WTC11 (cell line): ENCODE measurements around the gene TRMT1L. TPM values are rescaled to one million over a fixed set of nuclear protein-coding genes. Genes with fewer than 3 reads are reported as not detected.

Experiments used
- ATAC-seq: fragments of 200-7000 bp; cut with Tn5 transposase; 2 replicates; pipeline ENCODE4 v1.10.0; 2021; ENCODE audit warnings: mild to moderate bottlenecking, moderate library complexity
- CTCF ChIA-PET: fragments of 300-600 bp; sonication (Branson Sonifier 250); formaldehyde crosslinking; loops from one replicate; lab custom pipeline; 2021; ENCODE audit warnings: antibody characterized with exemption; lab: Charles Lee
- POLR2A ChIA-PET: fragments of 350-600 bp; sonication (Branson Sonifier 250); formaldehyde crosslinking; loops from one replicate; lab custom pipeline; 2021; ENCODE audit warnings: antibody characterized with exemption; lab: Charles Lee
- DNase-seq: peaks from one replicate; pipeline ENCODE4 v3.0.0; 2021; ENCODE audit warnings: low spot score
- H3K27ac Mint-ChIP-seq: 2 replicates; pipeline ENCODE4 v1.8.0; 2021; ENCODE audit warnings: mixed read lengths
- H3K27me3 Mint-ChIP-seq: 2 replicates; pipeline ENCODE4 v1.8.0; 2021; ENCODE audit warnings: low read depth, mild to moderate bottlenecking, moderate library complexity, mixed read lengths
- H3K36me3 Mint-ChIP-seq: 2 replicates; pipeline ENCODE4 v1.8.0; 2021; ENCODE audit warnings: mixed read lengths
- H3K4me1 Mint-ChIP-seq: 2 replicates; pipeline ENCODE4 v1.8.0; 2022; ENCODE audit warnings: mixed read lengths
- H3K4me3 Mint-ChIP-seq: 2 replicates; pipeline ENCODE4 v1.8.0; 2021; ENCODE audit warnings: mild to moderate bottlenecking, moderate library complexity, mixed read lengths
- H3K9me3 Mint-ChIP-seq: 2 replicates; pipeline ENCODE4 v1.8.0; 2021; ENCODE audit warnings: mixed read lengths
- CDX4 ChIP-seq: fragments of 250-450 bp; sonication (Bioruptor Pico); IDR thresholded peaks from 2 replicates; pipeline ENCODE4 v1.9.0; 2021; ENCODE audit warnings: moderate library complexity, mild to moderate bottlenecking, inconsistent platforms, borderline replicate concordance
- CTCF ChIP-seq: fragments of 200-600 bp; IDR thresholded peaks from 2 replicates; pipeline ENCODE4 v1.8.0; 2022; ENCODE audit warnings: antibody characterized with exemption
- FOXP1 ChIP-seq: sonication (generic); formaldehyde crosslinking; IDR thresholded peaks from 2 replicates; pipeline ENCODE4 v1.8.0; 2022; ENCODE audit warnings: missing genetic modification reagents, mild to moderate bottlenecking, moderate library complexity, borderline replicate concordance
- JUN ChIP-seq: sonication (generic); formaldehyde crosslinking; IDR thresholded peaks from 2 replicates; pipeline ENCODE4 v1.8.0; 2023; ENCODE audit warnings: mild to moderate bottlenecking, missing genetic modification reagents
- MXD4 ChIP-seq: fragments of 250-450 bp; sonication (Bioruptor Pico); IDR thresholded peaks from 2 replicates; pipeline ENCODE4 v1.8.0; 2021; ENCODE audit warnings: mild to moderate bottlenecking, moderate library complexity, borderline replicate concordance
- MYBL2 ChIP-seq: sonication (generic); formaldehyde crosslinking; IDR thresholded peaks from 2 replicates; pipeline ENCODE4 v1.8.1; 2023; ENCODE audit warnings: mild to moderate bottlenecking, moderate library complexity, missing genetic modification reagents
- NR3C1 ChIP-seq: sonication (generic); formaldehyde crosslinking; conservative IDR thresholded peaks from 2 replicates; pipeline ENCODE4 v1.8.1; 2023; ENCODE audit warnings: low read depth, mild to moderate bottlenecking, missing genetic modification reagents
- RELA ChIP-seq: sonication (generic); formaldehyde crosslinking; IDR thresholded peaks from 2 replicates; pipeline ENCODE4 v1.8.1; 2022; ENCODE audit warnings: missing genetic modification reagents, mild to moderate bottlenecking, borderline replicate concordance
- RORB ChIP-seq: fragments of 250-450 bp; sonication (Bioruptor Pico); IDR thresholded peaks from 2 replicates; pipeline ENCODE4 v1.9.0; 2021; ENCODE audit warnings: mild to moderate bottlenecking
- SMAD4 ChIP-seq: sonication (generic); formaldehyde crosslinking; IDR thresholded peaks from 2 replicates; pipeline ENCODE4 v1.8.0; 2022; ENCODE audit warnings: mild to moderate bottlenecking, missing genetic modification reagents
- TEAD1 ChIP-seq: sonication (generic); formaldehyde crosslinking; IDR thresholded peaks from 2 replicates; pipeline ENCODE4 v1.8.0; 2022; ENCODE audit warnings: mild to moderate bottlenecking, missing genetic modification reagents
- TP53 ChIP-seq: sonication (generic); formaldehyde crosslinking; IDR thresholded peaks from 2 replicates; pipeline ENCODE4 v1.8.1; 2023; ENCODE audit warnings: mild to moderate bottlenecking, missing genetic modification reagents
- USF1 ChIP-seq: sonication (generic); formaldehyde crosslinking; IDR thresholded peaks from 2 replicates; pipeline ENCODE4 v1.8.0; 2022; ENCODE audit warnings: mild to moderate bottlenecking, missing genetic modification reagents
- ZBTB43 ChIP-seq: sonication (generic); formaldehyde crosslinking; IDR thresholded peaks from 2 replicates; pipeline ENCODE4 v1.8.1; 2023; ENCODE audit warnings: mild to moderate bottlenecking, missing genetic modification reagents
- ZNF317 ChIP-seq: sonication (generic); formaldehyde crosslinking; IDR thresholded peaks from 2 replicates; pipeline ENCODE4 v1.8.1; 2023; ENCODE audit warnings: low read depth, mild to moderate bottlenecking, moderate library complexity, missing genetic modification reagents, borderline replicate concordance
- ZNF416 ChIP-seq: fragments of 250-450 bp; sonication (Bioruptor Pico); IDR thresholded peaks from 2 replicates; pipeline ENCODE4 v1.9.0; 2021; ENCODE audit warnings: mild to moderate bottlenecking, inconsistent platforms
- ZNF425 ChIP-seq: fragments of 250-450 bp; sonication (Bioruptor Pico); conservative IDR thresholded peaks from 2 replicates; pipeline ENCODE4 v1.9.0; 2021; ENCODE audit warnings: mild to moderate bottlenecking
- ZSCAN18 ChIP-seq: fragments of 250-450 bp; sonication (Bioruptor Pico); IDR thresholded peaks from 2 replicates; pipeline ENCODE4 v2.1.2; 2022; ENCODE audit warnings: mild to moderate bottlenecking, moderate library complexity
- total RNA-seq: library from RNA; stranded (reverse); gene quantifications from 3 replicates; pipeline ENCODE4 v1.2.3, GENCODE V29; 2021

The TRMT1L gene
- total RNA-seq, 1 experiment from 2014 or later = 24.7 TPM

GRCh38 chr1:185132534-185132933 is 24.2 kb downstream of the TRMT1L start:
- H3K27ac Mint-ChIP-seq = no peak overlapping the region
- POLR2A ChIA-PET = no interaction called here
- no peak overlapping the region for H3K4me3 Mint-ChIP-seq
- H3K36me3 Mint-ChIP-seq = peaks cover 47% of the 10 kb centered on the region
- no peaks in the 10 kb centered on the region for H3K27me3 Mint-ChIP-seq
- peaks cover 11% of the 10 kb centered on the region for H3K9me3 Mint-ChIP-seq
- no peaks in the 10 kb centered on the region for H3K4me1 Mint-ChIP-seq
- DNase-seq (no peak), ATAC-seq (no peak)
- CTCF ChIA-PET = no interaction called here
- TF ChIP-seq ZNF425 (CRISPR knock-in tag) (no peak), ZNF317 (CRISPR knock-in tag) (peak; percentile 71; the same call in 1 of the 2 replicates)

GRCh38 chr1:185129708-185130107 is 27.0 kb downstream of the TRMT1L start:
- no peaks in the 10 kb centered on the region for H3K4me1 Mint-ChIP-seq
- CTCF ChIA-PET = no interaction called here
- DNase-seq (no peak), ATAC-seq (no peak)
- POLR2A ChIA-PET = no interaction called here
- H3K9me3 Mint-ChIP-seq = peaks cover 11% of the 10 kb centered on the region
- no peaks in the 10 kb centered on the region for H3K27me3 Mint-ChIP-seq
- H3K36me3 Mint-ChIP-seq = peaks cover 44% of the 10 kb centered on the region
- H3K4me3 Mint-ChIP-seq = no peak overlapping the region
- no peak overlapping the region for H3K27ac Mint-ChIP-seq
- TF ChIP-seq ZNF317 (CRISPR knock-in tag) (no peak), MXD4 (CRISPR knock-in tag) (no peak), TEAD1 (CRISPR knock-in tag) (no peak), USF1 (CRISPR knock-in tag) (no peak), ZSCAN18 (CRISPR knock-in tag) (no peak)
- TF ChIP-seq, all 79 proteins: peak for 0

GRCh38 chr1:185112356-185112755 is 44.4 kb downstream of the TRMT1L start:
- no peak overlapping the region for H3K4me3 Mint-ChIP-seq
- no peaks in the 10 kb centered on the region for H3K27me3 Mint-ChIP-seq
- ATAC-seq (no peak), DNase-seq (no peak)
- no peak for TF ChIP-seq CTCF
- TF ChIP-seq MYBL2 (CRISPR knock-in tag) = no peak
- no peak for TF ChIP-seq ZNF416
- ChIA-PET CTCF (no interaction called here), POLR2A (no interaction called here)
- no peak overlapping the region for H3K27ac Mint-ChIP-seq
- no peaks in the 10 kb centered on the region for H3K4me1 Mint-ChIP-seq
- H3K36me3 Mint-ChIP-seq = peaks cover 12% of the 10 kb centered on the region
- peaks cover 15% of the 10 kb centered on the region for H3K9me3 Mint-ChIP-seq

GRCh38 chr1:185111873-185112272 is 44.9 kb downstream of the TRMT1L start:
- Mint-ChIP-seq H3K4me1 (no peaks in the 10 kb centered on the region), H3K4me3 (no peak overlapping the region), H3K9me3 (peaks cover 15% of the 10 kb centered on the region), H3K27ac (no peak overlapping the region), H3K36me3 (peaks cover 12% of the 10 kb centered on the region), H3K27me3 (no peaks in the 10 kb centered on the region)
- ChIA-PET POLR2A (no interaction called here), CTCF (no interaction called here)
- no peak for ATAC-seq
- DNase-seq = no peak
- no peak for TF ChIP-seq NR3C1 (CRISPR knock-in tag)
- no peak for TF ChIP-seq RELA (CRISPR knock-in tag)
- no peak for TF ChIP-seq ZBTB43 (CRISPR knock-in tag)
- no peak for TF ChIP-seq ZNF425 (CRISPR knock-in tag)
- TF ChIP-seq SMAD4 = no peak
- no peak for TF ChIP-seq TP53 (CRISPR knock-in tag)
- no peak for TF ChIP-seq ZNF317 (CRISPR knock-in tag)
- no peak for TF ChIP-seq ZNF416
- no peak for TF ChIP-seq FOXP1 (CRISPR knock-in tag)
- TF ChIP-seq RORB (CRISPR knock-in tag) = no peak
- TF ChIP-seq JUN (CRISPR knock-in tag) = no peak
- no peak for TF ChIP-seq CDX4 (CRISPR knock-in tag)
